WTC11 (cell line): ENCODE results near the gene SULT1C3. TPM values are rescaled to one million over a fixed set of nuclear protein-coding genes. Genes with fewer than 3 reads are reported as not detected.

ENCODE experiments used
- ATAC-seq: fragments of 200-7000 bp; cut with Tn5 transposase; 2 replicates; pipeline ENCODE4 v1.10.0; 2021; ENCODE audit warnings: mild to moderate bottlenecking, moderate library complexity
- CTCF ChIA-PET: fragments of 300-600 bp; sonication (Branson Sonifier 250); formaldehyde crosslinking; loops from one replicate; lab custom pipeline; 2021; ENCODE audit warnings: antibody characterized with exemption; lab: Charles Lee
- POLR2A ChIA-PET: fragments of 350-600 bp; sonication (Branson Sonifier 250); formaldehyde crosslinking; loops from one replicate; lab custom pipeline; 2021; ENCODE audit warnings: antibody characterized with exemption; lab: Charles Lee
- DNase-seq: peaks from one replicate; pipeline ENCODE4 v3.0.0; 2021; ENCODE audit warnings: low spot score
- H3K27ac Mint-ChIP-seq: 2 replicates; pipeline ENCODE4 v1.8.0; 2021; ENCODE audit warnings: mixed read lengths
- H3K27me3 Mint-ChIP-seq: 2 replicates; pipeline ENCODE4 v1.8.0; 2021; ENCODE audit warnings: low read depth, mild to moderate bottlenecking, moderate library complexity, mixed read lengths
- H3K36me3 Mint-ChIP-seq: 2 replicates; pipeline ENCODE4 v1.8.0; 2021; ENCODE audit warnings: mixed read lengths
- H3K4me1 Mint-ChIP-seq: 2 replicates; pipeline ENCODE4 v1.8.0; 2022; ENCODE audit warnings: mixed read lengths
- H3K4me3 Mint-ChIP-seq: 2 replicates; pipeline ENCODE4 v1.8.0; 2021; ENCODE audit warnings: mild to moderate bottlenecking, moderate library complexity, mixed read lengths
- H3K9me3 Mint-ChIP-seq: 2 replicates; pipeline ENCODE4 v1.8.0; 2021; ENCODE audit warnings: mixed read lengths
- ATF1 ChIP-seq: sonication (generic); formaldehyde crosslinking; IDR thresholded peaks from 2 replicates; pipeline ENCODE4 v1.8.1; 2023; ENCODE audit warnings: mild to moderate bottlenecking, moderate library complexity, missing genetic modification reagents
- CREB1 ChIP-seq: sonication (generic); formaldehyde crosslinking; IDR thresholded peaks from 2 replicates; pipeline ENCODE4 v1.8.0; 2023; ENCODE audit warnings: mild to moderate bottlenecking, missing genetic modification reagents
- FOXJ3 ChIP-seq: sonication (generic); formaldehyde crosslinking; IDR thresholded peaks from 2 replicates; pipeline ENCODE4 v1.9.0; 2021; ENCODE audit warnings: missing genetic modification reagents, mild to moderate bottlenecking, borderline replicate concordance
- FOXK1 ChIP-seq: sonication (generic); formaldehyde crosslinking; IDR thresholded peaks from 2 replicates; pipeline ENCODE4 v1.8.0; 2022; ENCODE audit warnings: mild to moderate bottlenecking, moderate library complexity, missing genetic modification reagents
- HMGA2 ChIP-seq: fragments of 250-450 bp; sonication (Bioruptor Pico); IDR thresholded peaks from 2 replicates; pipeline ENCODE4 v1.4.0; 2021; ENCODE audit warnings: mild to moderate bottlenecking, moderate library complexity
- HMGXB4 ChIP-seq: sonication (generic); formaldehyde crosslinking; IDR thresholded peaks from 2 replicates; pipeline ENCODE4 v1.8.1; 2023; ENCODE audit warnings: mild to moderate bottlenecking, moderate library complexity, missing genetic modification reagents
- IRF1 ChIP-seq: sonication (generic); formaldehyde crosslinking; IDR thresholded peaks from 2 replicates; pipeline ENCODE4 v1.8.0; 2023; ENCODE audit warnings: missing genetic modification reagents
- JAZF1 ChIP-seq: fragments of 250-450 bp; sonication (Bioruptor Pico); IDR thresholded peaks from 2 replicates; pipeline ENCODE4 v1.9.0; 2021; ENCODE audit warnings: moderate library complexity, mild to moderate bottlenecking, inconsistent platforms
- MXD4 ChIP-seq: fragments of 250-450 bp; sonication (Bioruptor Pico); IDR thresholded peaks from 2 replicates; pipeline ENCODE4 v1.8.0; 2021; ENCODE audit warnings: mild to moderate bottlenecking, moderate library complexity, borderline replicate concordance
- MYBL2 ChIP-seq: sonication (generic); formaldehyde crosslinking; IDR thresholded peaks from 2 replicates; pipeline ENCODE4 v1.8.1; 2023; ENCODE audit warnings: mild to moderate bottlenecking, moderate library complexity, missing genetic modification reagents
- RELA ChIP-seq: sonication (generic); formaldehyde crosslinking; IDR thresholded peaks from 2 replicates; pipeline ENCODE4 v1.8.1; 2022; ENCODE audit warnings: missing genetic modification reagents, mild to moderate bottlenecking, borderline replicate concordance
- SP1 ChIP-seq: sonication (generic); formaldehyde crosslinking; conservative IDR thresholded peaks from 2 replicates; pipeline ENCODE4 v1.8.1; 2022; ENCODE audit warnings: missing genetic modification reagents
- ZNF138 ChIP-seq: sonication (generic); formaldehyde crosslinking; conservative IDR thresholded peaks from 2 replicates; pipeline ENCODE4 v1.8.1; 2022; ENCODE audit warnings: mild to moderate bottlenecking, moderate library complexity, missing genetic modification reagents
- ZNF396 ChIP-seq: fragments of 250-450 bp; sonication (Bioruptor Pico); IDR thresholded peaks from 2 replicates; pipeline ENCODE4 v1.8.0; 2021; ENCODE audit warnings: mild to moderate bottlenecking, moderate library complexity, borderline replicate concordance
- ZNF512 ChIP-seq: sonication (generic); formaldehyde crosslinking; IDR thresholded peaks from 2 replicates; pipeline ENCODE4 v1.8.1; 2022; ENCODE audit warnings: missing genetic modification reagents, borderline replicate concordance
- ZNF532 ChIP-seq: fragments of 250-450 bp; sonication (Bioruptor Pico); IDR thresholded peaks from 2 replicates; pipeline ENCODE4 v1.9.0; 2021; ENCODE audit warnings: mild to moderate bottlenecking, borderline replicate concordance
- total RNA-seq: library from RNA; stranded (reverse); gene quantifications from 3 replicates; pipeline ENCODE4 v1.2.3, GENCODE V29; 2021
- TF ChIP-seq, protein P1 (sequence below): sonication (generic); formaldehyde crosslinking; IDR thresholded peaks from 2 replicates; pipeline ENCODE4 v1.8.0; 2023; ENCODE audit warnings: mild to moderate bottlenecking, missing genetic modification reagents
- TF ChIP-seq, protein P2 (sequence below): fragments of 250-450 bp; sonication (Bioruptor Pico); IDR thresholded peaks from 2 replicates; pipeline ENCODE4 v1.9.0; 2021; ENCODE audit warnings: moderate library complexity, mild to moderate bottlenecking, inconsistent platforms, borderline replicate concordance

The SULT1C3 gene
- total RNA-seq, 1 experiment from 2014 or later: not detected

DNA sequence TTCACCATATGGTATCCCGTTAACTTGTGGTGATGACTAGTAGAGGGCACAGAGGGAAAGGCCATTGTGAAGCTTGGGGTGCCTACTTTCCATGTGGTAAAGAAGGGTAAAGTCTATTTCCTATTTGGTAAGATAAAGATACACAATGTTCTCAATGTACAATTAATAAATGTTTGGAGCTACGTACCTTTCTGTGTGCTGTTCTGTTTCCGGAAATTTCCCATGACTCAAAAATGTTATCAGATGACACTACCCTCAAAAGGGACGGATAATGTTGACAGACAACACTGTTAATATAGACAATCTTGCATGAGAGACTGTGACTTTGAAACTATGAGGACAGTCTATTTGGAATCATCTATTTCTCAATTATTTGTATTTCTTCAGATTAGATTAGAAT is 4.2 kb upstream of the SULT1C3 start:
- H3K9me3 Mint-ChIP-seq: peaks cover 71% of the 10 kb centered on the region
- CTCF ChIA-PET: no interaction called here

DNA sequence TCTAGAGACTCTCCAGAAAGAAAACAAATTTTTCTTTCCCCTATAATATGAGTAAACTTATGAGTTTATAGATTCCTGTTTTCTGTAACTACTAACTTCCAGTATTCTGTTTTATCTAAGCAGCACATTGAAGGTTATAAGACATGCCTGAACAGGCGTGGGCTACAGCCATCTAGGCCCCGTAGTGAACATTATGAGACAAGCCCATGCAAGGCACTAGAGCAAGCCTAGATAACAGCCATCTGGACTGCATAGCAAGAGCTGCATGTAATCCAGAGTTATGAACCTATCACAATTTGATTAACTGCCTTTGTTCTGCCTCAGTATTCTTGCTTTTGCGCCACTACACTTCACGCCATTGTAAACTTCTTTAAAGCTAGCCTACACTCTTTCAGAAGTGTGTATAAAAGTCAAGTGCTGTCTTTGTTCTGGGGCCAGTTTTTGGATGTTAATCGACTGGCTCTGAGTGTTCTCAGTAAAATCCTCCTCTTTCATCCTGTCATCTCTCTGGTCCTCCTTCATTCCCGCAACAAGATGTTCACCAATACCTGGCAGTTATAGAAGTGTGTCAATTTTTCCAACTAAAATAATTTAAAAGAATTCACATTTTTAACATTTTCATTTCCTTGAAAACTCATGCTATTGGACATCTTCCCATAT is 3.0 kb upstream of the SULT1C3 start:
- no peak overlapping the region for H3K4me3 Mint-ChIP-seq
- H3K27me3 Mint-ChIP-seq: no peaks in the 10 kb centered on the region; the same call in 1 of the 2 replicates
- peaks cover 44% of the 10 kb centered on the region for H3K36me3 Mint-ChIP-seq
- CTCF ChIA-PET: no interaction called here
- no peaks in the 10 kb centered on the region for H3K4me1 Mint-ChIP-seq
- no peak overlapping the region for H3K27ac Mint-ChIP-seq
- no peak for ATAC-seq
- POLR2A ChIA-PET: no interaction called here
- DNase-seq: no peak
- peaks cover 75% of the 10 kb centered on the region for H3K9me3 Mint-ChIP-seq
- TF ChIP-seq HMGXB4 (CRISPR knock-in tag): no peak
- TF ChIP-seq, protein P1, sequence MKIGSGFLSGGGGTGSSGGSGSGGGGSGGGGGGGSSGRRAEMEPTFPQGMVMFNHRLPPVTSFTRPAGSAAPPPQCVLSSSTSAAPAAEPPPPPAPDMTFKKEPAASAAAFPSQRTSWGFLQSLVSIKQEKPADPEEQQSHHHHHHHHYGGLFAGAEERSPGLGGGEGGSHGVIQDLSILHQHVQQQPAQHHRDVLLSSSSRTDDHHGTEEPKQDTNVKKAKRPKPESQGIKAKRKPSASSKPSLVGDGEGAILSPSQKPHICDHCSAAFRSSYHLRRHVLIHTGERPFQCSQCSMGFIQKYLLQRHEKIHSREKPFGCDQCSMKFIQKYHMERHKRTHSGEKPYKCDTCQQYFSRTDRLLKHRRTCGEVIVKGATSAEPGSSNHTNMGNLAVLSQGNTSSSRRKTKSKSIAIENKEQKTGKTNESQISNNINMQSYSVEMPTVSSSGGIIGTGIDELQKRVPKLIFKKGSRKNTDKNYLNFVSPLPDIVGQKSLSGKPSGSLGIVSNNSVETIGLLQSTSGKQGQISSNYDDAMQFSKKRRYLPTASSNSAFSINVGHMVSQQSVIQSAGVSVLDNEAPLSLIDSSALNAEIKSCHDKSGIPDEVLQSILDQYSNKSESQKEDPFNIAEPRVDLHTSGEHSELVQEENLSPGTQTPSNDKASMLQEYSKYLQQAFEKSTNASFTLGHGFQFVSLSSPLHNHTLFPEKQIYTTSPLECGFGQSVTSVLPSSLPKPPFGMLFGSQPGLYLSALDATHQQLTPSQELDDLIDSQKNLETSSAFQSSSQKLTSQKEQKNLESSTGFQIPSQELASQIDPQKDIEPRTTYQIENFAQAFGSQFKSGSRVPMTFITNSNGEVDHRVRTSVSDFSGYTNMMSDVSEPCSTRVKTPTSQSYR (CRISPR knock-in tag): no peak
- TF ChIP-seq ATF1: no peak
- TF ChIP-seq IRF1: no peak
- no peak for TF ChIP-seq JAZF1 (CRISPR knock-in tag)
- TF ChIP-seq MXD4: no peak
- no peak for TF ChIP-seq ZNF396 (CRISPR knock-in tag)
- no peak for TF ChIP-seq HMGA2 (CRISPR knock-in tag)
- no peak for TF ChIP-seq CREB1 (CRISPR knock-in tag)
- no peak for TF ChIP-seq RELA (CRISPR knock-in tag)
- TF ChIP-seq MYBL2: no peak
- no peak for TF ChIP-seq ZNF512 (CRISPR knock-in tag)

More for the DNA sequence above, 4.2 kb upstream of the SULT1C3 start:
- DNase-seq (no peak), ATAC-seq (no peak)
- POLR2A ChIA-PET: no interaction called here
- Mint-ChIP-seq H3K36me3 (peaks cover 33% of the 10 kb centered on the region), H3K4me3 (no peak overlapping the region), H3K27me3 (no peaks in the 10 kb centered on the region; the same call in 1 of the 2 replicates), H3K27ac (no peak overlapping the region), H3K4me1 (no peaks in the 10 kb centered on the region)
- TF ChIP-seq FOXK1 (CRISPR knock-in tag): no peak
- no peak for TF ChIP-seq SP1 (CRISPR knock-in tag)
- TF ChIP-seq ZNF532 (CRISPR knock-in tag): no peak
- no peak for TF ChIP-seq CREB1 (CRISPR knock-in tag)
- TF ChIP-seq, protein P2, sequence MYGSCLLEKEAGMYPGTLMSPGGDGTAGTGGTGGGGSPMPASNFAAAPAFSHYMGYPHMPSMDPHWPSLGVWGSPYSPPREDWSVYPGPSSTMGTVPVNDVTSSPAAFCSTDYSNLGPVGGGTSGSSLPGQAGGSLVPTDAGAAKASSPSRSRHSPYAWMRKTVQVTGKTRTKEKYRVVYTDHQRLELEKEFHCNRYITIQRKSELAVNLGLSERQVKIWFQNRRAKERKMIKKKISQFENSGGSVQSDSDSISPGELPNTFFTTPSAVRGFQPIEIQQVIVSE: no peak
- TF ChIP-seq ZNF138 (CRISPR knock-in tag): no peak
- no peak for TF ChIP-seq FOXJ3
